Caki2 (cell line): ENCODE results near the gene MRPS30. TPM values are rescaled to one million over a fixed set of nuclear protein-coding genes. Genes with fewer than 3 reads are reported as not detected.
"Not testable (repeated sequence)": the region's sequence is repeated elsewhere in the genome, so short reads cannot be mapped to it uniquely, and the experiment has no call there.

ENCODE experiments used
- DNase-seq: peaks from one replicate; pipeline ENCODE4 v3.0.0-alpha.2; 2015; ENCODE audit warnings: low read depth
- in situ Hi-C: cut with HindIII; loops from 2 replicates; pipeline ENCODE4 v1.10.0; 2016; ENCODE audit warnings: low sequenced_read_pairs, low pct_unique_long_range_greater_than_20kb, mixed read lengths
- total RNA-seq: library from RNA; depleted of rRNA; stranded (reverse); fragments of >200 nt; shearing (Covaris generic); gene quantifications from 2 replicates; pipeline ENCODE4 v1.2.3, GENCODE V29; 2014; ENCODE audit warnings: low replicate concordance

MRPS30 gene
- total RNA-seq, 1 experiment from 2014 or later, result 34.9 TPM

- in situ Hi-C loops, result no loop called here
Measured at GRCh38 chr5:44809215-44809955, 638 bp downstream of the MRPS30 start.

GRCh38 chr5:44809956-44810420 is 1.2 kb downstream of the MRPS30 start:
- no peak for DNase-seq

More at GRCh38 chr5:44809215-44809955, 638 bp downstream of the MRPS30 start:
- peak; percentile 55 for DNase-seq

GRCh38 chr5:44814761-44815160 is 6.0 kb downstream of the MRPS30 start:
- in situ Hi-C loops, result no loop called here

More at GRCh38 chr5:44809956-44810420, 1.2 kb downstream of the MRPS30 start:
- in situ Hi-C loops, result no loop called here

GRCh38 chr5:44821164-44821563 is 12.4 kb downstream of the MRPS30 start:
- in situ Hi-C loops, result no loop called here
- DNase-seq, result no peak

More at GRCh38 chr5:44814761-44815160, 6.0 kb downstream of the MRPS30 start:
- no peak for DNase-seq

- in situ Hi-C loops, DNase-seq: not testable (repeated sequence)
Measured at GRCh38 chr5:44824662-44825061, 15.9 kb downstream of the MRPS30 start.

GRCh38 chr5:44827681-44828080 is 18.9 kb downstream of the MRPS30 start:
- in situ Hi-C loops, result no loop called here
- DNase-seq, result no peak

GRCh38 chr5:44828719-44829118 is 20.0 kb downstream of the MRPS30 start:
- in situ Hi-C loops, result no loop called here
- DNase-seq, result no peak

GRCh38 chr5:44830951-44831350 is 22.2 kb downstream of the MRPS30 start:
- in situ Hi-C loops, result no loop called here
- DNase-seq, result no peak

GRCh38 chr5:44833249-44833648 is 24.5 kb downstream of the MRPS30 start:
- DNase-seq, result no peak
- in situ Hi-C loops, result no loop called here

GRCh38 chr5:44835693-44836092 is 26.9 kb downstream of the MRPS30 start:
- no peak for DNase-seq
- in situ Hi-C loops, result no loop called here

- DNase-seq, result no peak
- in situ Hi-C loops, result no loop called here
Measured at GRCh38 chr5:44839018-44839681, 30.4 kb downstream of the MRPS30 start.

- peak; percentile 30 for DNase-seq
- in situ Hi-C loops, result no loop called here
Measured at GRCh38 chr5:44842496-44843282, 33.9 kb downstream of the MRPS30 start.

- in situ Hi-C loops, result no loop called here
- no peak for DNase-seq
Measured at GRCh38 chr5:44844744-44845143, 36.0 kb downstream of the MRPS30 start.

- in situ Hi-C loops, result no loop called here
Measured at GRCh38 chr5:44845777-44846176, 37.0 kb downstream of the MRPS30 start.

GRCh38 chr5:44847206-44847852 is 38.6 kb downstream of the MRPS30 start:
- DNase-seq, result no peak
- in situ Hi-C loops, result no loop called here

More at GRCh38 chr5:44845777-44846176, 37.0 kb downstream of the MRPS30 start:
- DNase-seq, result no peak

GRCh38 chr5:44860267-44860666 is 51.5 kb downstream of the MRPS30 start:
- in situ Hi-C loops, result no loop called here
- DNase-seq, result no peak

- in situ Hi-C loops, result no loop called here
- DNase-seq, result no peak
Measured at GRCh38 chr5:44862808-44863207, 54.1 kb downstream of the MRPS30 start.
